GM18870 (cell line): ENCODE results near the gene PGBD1.

Source experiments
- ATAC-seq: cut with Tn5 transposase; IDR thresholded peaks from one replicate; pipeline ENCODE4 v1.9.1; 2021; ENCODE audit warnings: moderate library complexity; ENCODE audit not compliant: unreplicated experiment

The PGBD1 gene

DNA sequence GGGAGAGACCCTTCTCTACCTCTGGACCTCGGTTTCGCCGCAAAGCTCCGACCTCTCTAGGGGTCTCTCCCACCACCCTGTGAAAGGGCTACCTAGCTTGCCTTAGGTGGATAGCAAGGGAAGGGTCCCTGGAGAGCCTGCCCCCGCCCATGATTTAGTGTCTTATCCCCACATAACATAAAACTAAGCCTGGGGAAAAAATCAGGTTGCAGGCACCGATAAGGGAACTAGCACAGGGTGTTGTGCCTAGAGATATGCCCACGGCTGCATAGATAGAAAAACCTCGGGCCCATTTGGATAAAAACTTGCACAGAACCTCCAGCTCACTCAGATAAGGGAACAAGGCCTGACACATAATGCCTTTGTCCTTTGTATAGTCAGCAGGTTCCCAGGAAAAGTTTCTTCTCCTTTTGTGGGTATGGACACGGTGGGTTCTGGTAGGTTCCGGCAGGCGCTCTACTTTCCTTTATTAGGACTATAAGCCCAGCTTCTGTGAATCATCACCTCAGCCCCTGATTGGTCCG, 53.7 kb downstream of the PGBD1 start:
- ATAC-seq, result no peak

- ATAC-seq, result peak; percentile 81
These were observed 54.4 kb downstream of the PGBD1 start, which contains the start of gene ZSCAN31 for GRCh38 chr6:28335564-28336283. TSS of gene ZSCAN31 (minus strand) at chr6:28336148. CDS start at chr6:28329683, 6,465 bp downstream.

DNA sequence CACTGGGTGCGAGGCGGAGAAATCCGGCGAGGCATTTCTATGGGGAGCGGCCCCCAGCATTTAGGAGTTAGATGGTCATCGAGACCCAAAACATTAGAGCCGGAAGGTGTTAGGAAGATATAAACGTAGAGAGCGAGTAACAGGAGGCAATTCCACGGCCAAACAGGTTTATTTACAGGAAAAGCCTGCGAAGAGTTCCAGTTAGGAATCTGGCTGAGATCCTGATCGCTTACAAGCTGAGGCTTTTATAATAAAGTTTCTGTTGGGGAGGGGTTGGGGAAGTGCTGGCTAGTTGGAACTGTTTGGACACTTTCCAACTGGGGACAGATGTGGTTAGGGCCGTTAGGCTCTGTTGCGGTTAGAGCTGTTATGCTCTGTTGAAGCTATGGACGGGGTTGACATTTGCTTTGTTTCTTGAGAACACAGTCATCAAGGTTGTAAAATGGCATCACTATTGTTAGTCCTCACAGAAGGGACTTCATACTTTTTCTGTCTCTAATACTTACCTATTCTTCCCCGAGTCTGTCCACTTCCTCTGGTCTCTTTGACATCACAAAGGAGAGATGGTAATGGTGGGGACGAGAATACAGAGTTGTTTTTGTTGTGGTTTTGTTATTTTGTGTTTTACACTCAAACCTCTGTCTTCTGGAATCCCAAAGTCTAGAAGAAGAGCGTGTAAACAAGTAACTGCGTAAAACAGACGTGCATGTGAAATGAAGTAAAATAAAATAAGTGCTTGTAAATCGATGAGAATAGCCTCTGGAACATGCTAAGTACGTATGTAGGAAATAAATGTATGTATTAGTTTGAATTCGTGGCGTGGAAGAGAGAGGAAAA, 55.1 kb downstream of the PGBD1 start:
- no peak for ATAC-seq

- no peak for ATAC-seq
These were observed 55.7 kb downstream of the PGBD1 start for GRCh38 chr6:28337121-28337520.

GRCh38 chr6:28340310-28341095, 59.1 kb downstream of the PGBD1 start:
- no peak for ATAC-seq

- no peak for ATAC-seq
These were observed 62.7 kb downstream of the PGBD1 start for GRCh38 chr6:28343898-28344677.

DNA sequence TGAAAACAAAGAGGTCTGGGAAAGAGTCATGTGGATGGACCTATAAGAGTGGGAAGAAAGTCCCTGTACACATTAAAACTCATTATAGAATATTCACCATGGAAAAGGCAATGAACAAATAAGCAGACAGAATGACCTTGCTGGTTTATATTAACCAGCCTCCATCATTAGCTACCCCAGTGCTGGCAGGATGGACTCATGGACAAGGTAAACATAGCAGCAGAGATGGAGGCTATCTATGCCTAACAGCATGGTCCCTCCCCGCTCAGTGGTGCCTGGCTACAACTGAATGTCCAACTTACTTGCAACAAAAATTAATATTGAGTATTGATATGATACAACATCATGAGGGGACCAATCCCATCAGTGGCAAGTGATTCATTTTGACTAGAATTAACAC, 63.8 kb downstream of the PGBD1 start:
- no peak for ATAC-seq

- ATAC-seq, result no peak
These were observed 65.7 kb downstream of the PGBD1 start for GRCh38 chr6:28347119-28347518.

DNA sequence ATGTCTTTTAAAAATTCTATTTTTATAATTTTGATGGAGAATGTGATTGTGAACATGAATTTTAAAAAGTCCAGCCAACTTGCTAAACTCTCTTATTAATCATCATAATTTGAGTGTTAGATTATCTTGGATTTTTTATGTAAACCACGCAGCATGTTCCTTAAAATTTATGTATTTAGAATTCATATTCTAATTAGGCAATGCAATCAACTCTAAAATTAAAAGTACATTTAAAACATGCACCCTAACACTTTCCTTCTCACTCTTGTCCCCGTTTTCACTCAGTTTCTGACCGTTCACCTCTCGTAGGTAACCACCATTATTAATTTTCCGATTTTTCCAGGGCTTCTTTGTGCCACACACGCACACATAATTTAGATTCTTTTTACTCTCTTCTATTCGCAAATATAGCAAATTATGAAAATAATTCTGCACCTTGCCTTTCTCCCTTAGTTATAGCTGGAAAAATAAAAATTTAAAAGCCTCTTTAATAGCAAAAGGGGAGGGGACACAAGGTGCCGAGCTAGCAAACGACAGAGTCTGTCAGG, 68.0 kb downstream of the PGBD1 start:
- ATAC-seq, result no peak

GRCh38 chr6:28349892-28350737, 68.7 kb downstream of the PGBD1 start, which contains the start of gene ZKSCAN3:
TSS of gene ZKSCAN3 (plus strand) at chr6:28349947. CDS start at chr6:28359587, 9,640 bp downstream.
- ATAC-seq, result peak; percentile 84

GRCh38 chr6:28351087-28351486, 69.7 kb downstream of the PGBD1 start:
- ATAC-seq, result no peak

DNA sequence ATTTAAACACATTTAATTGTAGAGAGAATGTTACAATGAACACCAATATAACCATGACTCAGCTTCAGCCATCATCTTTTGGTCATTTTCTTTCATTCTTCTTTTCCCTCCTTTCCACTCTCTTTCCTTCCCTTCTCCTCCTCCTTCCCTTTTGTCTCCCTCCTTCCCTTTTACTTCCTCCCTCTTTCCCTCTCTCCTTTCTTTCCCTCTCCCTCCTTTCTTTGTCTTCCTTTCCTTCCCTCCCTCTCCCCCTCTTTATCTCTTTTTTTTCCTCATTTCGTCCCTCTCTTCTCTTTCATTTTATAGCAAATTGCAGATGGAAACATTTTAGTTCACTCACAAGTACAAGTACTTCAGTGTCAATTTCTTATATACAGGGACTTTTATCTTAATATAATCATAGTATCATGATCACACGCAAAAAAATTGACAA, 70.1 kb downstream of the PGBD1 start:
- no peak for ATAC-seq
